ENCODE results near the gene MICAL3.

The MICAL3 gene

GRCh38 chr22:17913801-17914347 lies 110.5 kb downstream of the MICAL3 start:
- no peak for DNase-seq (ENCODE audit: low read depth in 2 of 2)

- DNase-seq (ENCODE audit: low read depth in 2 of 2), result no peak
These were observed 111.2 kb downstream of the MICAL3 start for GRCh38 chr22:17912945-17913721.

- no peak for DNase-seq (ENCODE audit: low read depth in 2 of 2)
These were observed 112.5 kb downstream of the MICAL3 start for GRCh38 chr22:17911887-17912286.

GRCh38 chr22:17911312-17911705 lies 113.1 kb downstream of the MICAL3 start:
- no peak for DNase-seq (ENCODE audit: low read depth in 2 of 2)

DNA sequence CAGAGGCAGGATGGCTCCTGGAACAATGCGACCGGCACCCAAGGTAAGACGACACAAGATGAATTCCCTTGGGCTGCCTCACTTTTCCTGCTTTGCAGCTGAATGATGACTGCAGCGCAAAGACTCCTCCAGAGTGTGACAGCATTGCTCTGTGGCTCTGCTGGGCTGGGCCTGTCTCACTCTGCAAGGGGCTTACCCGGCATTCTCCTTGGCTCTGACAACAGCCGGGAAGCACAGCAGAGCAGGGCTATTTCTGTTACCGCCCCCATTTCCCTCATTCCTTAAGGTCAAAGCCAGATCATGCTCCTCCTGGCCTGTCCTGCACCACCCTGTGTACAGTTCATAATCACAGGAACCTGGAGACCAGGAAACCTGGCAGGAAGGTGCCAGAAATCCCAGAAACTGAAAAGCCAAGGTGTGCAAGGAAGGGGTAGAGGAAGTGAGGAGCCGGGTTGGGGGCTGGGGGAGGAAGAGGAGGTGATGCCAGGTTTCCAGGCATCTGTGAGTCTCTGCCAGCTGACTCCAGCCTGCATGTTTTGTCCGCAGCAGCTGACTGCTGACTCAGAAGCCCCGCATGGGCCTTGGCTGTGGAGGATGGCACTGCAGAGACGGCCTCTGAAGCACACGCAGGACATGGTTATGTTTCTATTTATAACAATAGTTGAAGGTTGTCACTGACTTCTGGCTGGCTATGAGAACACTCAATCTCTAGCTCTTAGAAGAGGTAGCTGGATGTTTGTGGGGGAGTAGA lies 113.6 kb downstream of the MICAL3 start:
- DNase-seq (ENCODE audit: low read depth in 2 of 2), result no peak

DNA sequence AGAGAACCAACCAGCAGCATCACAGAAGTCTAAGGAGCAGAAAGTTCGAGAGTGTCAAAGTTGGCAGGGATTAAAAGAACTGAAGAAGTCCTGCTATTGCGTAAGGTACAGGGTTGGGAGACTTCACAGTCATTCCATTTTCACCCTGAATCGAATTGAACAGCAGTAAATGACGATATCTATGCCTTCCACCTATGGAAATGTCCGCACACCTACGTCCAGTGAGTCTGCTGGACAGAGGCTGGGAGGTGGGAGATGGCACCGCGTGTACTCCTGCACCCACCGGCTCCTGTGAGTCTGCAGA lies 116.7 kb downstream of the MICAL3 start:
- DNase-seq (ENCODE audit: low read depth in 2 of 2), result no peak

DNA sequence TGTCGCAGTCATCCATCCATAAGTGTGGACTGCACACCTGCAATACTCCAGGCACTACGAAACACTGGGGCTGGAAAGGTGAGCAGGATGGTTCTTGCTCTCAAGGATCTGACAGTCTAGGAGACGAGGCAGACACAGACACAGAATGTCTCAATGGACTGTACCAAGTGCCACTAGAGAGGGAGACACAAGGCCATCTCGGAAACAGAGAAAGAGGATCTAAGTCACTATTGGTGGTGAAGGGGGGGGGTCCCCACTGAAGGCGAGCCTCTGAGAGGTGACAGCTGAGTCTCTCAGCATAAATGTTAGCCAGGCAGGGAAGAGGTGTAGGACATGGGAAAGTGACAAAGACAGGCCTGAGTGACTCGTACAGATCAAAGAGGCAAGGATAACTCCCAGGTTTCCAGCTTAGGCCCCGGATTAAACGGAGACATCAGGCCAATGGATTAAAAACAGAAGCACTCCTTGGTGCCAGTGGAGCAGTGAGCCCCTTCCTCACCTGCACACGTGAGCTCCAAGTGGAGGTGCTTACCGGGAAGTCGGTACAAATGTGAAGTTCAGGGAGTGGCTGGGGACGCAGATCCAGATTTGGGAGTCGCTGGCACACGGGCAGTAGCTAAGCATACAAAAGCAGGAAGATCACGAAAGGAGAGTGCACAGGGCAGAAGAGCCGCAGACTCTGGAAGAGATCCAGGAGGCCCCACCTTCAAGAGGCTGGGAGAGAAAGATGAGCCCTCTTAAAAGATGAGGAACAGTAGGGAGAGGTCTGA lies 117.2 kb downstream of the MICAL3 start:
- DNase-seq (ENCODE audit: low read depth in 2 of 2), result no peak

DNA sequence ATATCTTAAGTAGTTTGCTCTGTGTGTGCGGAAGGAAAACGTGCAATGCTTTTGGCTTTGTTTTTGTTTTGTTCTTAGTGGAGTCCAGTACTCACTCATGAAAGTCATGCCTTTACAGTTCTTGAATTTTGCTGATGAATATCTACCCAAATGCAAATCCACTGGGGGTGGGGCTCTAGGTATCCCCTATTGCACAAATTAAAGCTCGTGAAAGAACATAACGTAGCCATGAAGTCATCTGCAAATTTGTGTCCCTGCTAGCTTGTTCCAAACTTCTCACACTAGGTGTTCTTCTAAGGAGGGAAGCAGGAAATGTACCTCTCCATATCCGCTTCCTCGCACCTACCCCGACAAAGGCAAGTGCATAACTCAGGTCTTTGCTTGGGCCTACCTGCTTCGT lies 118.9 kb downstream of the MICAL3 start:
- no peak for DNase-seq (ENCODE audit: low read depth in 2 of 2)

GRCh38 chr22:17903564-17904295 lies 120.6 kb downstream of the MICAL3 start:
- no peak for DNase-seq (ENCODE audit: low read depth in 2 of 2)

DNA sequence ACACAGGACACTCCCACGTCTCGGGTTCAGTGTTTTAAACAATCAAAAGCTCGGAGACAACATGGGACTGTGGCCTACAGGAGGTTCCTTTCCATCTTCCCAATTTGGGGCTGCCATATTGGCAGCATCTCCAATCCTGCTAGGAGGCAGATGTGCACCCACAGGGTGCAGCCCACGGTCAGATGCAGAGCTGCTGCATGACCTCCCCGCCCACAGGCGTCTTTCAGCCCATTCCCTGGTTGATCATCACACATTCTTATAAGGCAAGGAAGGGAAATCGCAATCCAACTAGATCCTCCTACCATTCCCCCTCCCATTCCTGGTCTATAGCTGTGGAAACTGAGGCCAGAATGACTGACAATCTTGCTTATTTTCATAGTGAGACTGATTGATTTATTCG lies 121.4 kb downstream of the MICAL3 start:
- DNase-seq (ENCODE audit: low read depth in 2 of 2), result no peak

- DNase-seq (ENCODE audit: low read depth in 2 of 2), result no peak
These were observed 126.0 kb downstream of the MICAL3 start for GRCh38 chr22:17898375-17898774.

DNA sequence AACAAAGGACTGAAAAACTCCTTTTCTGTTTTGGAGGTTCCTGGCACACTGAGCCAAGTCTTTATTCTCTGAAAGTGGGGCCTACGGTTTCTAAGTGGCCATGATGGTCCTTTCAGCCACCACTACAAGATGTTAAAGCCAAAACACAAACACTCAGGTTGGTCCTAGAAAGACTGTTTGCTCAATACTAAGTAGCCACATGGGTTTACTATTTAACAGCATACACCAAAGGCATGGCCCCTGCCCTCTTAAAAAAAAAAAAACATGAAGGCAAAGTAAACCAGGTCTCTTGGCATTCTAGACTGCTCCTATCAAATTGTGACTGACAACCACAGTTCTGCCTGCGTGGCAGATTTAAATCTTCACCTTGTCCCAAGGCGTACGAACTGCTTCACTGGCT lies 126.5 kb downstream of the MICAL3 start:
- DNase-seq (ENCODE audit: low read depth in 2 of 2), result no peak

- DNase-seq (ENCODE audit: low read depth in 2 of 2), result no peak
These were observed 126.9 kb downstream of the MICAL3 start for GRCh38 chr22:17897426-17897825.

DNA sequence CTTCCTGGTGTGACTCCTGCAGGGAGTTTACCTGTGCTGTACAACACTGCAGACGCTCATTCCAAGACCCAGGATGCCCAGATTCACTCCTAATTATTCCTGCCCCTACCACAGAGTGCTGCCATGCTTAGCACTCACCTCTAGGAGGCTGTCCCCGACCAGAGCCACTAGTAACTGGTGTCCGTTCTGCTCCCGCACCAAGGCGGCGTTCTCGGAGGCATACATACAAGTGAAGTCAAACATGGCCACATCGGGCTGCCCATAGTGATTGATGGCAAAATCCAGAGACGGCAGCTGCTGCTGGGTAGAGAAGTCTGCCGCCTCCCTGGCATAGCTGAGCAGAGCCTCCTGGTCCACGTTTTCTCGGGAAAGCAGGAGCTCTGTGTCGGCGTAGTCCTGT lies 127.8 kb downstream of the MICAL3 start:
- DNase-seq (ENCODE audit: low read depth in 2 of 2), result no peak

GRCh38 chr22:17893900-17894535 lies 130.3 kb downstream of the MICAL3 start:
- no peak for DNase-seq (ENCODE audit: low read depth in 2 of 2)

DNA sequence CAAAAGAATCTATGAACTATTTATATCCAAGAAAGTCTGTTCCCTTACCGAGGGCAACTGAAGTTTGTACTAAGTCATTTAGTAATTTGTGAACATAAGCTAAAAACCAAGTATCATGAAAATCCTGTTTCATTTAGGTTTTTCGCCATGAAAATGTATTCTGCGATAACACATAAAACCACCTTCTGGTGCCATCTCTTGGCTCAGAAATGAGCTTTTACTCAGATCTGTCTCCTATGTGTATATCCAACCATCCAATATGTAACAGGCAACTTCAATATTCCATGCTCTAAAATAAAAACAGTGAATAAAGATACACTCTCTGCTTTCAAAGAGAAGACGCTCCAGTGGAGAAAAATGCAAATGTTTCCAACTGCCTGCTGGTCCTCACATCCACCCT lies 132.0 kb downstream of the MICAL3 start:
- DNase-seq (ENCODE audit: low read depth in 2 of 2), result no peak

GRCh38 chr22:17891481-17892167 lies 132.7 kb downstream of the MICAL3 start:
- no peak for DNase-seq (ENCODE audit: low read depth in 2 of 2)

DNA sequence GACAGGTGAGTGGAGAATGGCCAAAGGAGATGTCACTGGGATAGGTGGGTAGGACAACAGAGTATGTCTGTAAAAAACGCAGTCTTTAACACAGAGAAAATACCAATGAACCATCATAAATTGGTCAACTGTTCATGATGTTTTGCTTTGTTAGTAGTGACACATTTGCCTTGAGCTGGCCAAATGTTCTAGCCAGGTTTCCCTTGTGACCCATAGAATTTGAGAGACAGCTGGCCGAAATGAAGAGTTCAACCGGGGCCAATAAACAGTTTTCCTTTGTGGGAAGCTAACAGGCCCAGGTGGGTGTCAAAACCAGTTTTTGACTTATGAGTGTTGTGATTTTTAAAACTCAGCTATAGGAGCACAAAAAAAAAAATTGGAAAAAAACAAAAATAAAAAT lies 133.5 kb downstream of the MICAL3 start:
- no peak for DNase-seq (ENCODE audit: low read depth in 2 of 2)

DNA sequence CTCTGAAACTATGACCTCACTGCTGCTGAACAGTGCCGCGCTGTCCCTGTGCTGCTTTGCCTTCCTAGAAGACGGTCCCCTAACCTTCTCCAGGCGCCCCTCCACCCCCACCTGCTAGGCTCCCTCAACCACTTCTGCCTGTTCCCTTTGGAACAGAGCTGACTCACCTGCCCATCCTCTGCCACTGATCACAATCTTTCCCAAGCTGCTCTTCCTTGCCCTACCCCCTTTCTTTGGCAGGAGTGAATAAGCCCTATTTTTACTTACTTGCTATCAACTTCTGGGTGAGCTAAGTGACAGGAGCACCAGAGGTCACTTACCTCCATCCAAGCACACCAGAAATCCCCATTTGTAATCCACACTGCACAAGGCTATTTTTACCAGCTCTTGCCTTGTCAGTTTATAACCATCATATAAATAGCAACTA lies 134.1 kb downstream of the MICAL3 start:
- DNase-seq (ENCODE audit: low read depth in 2 of 2), result no peak

GRCh38 chr22:17888855-17889254 lies 135.5 kb downstream of the MICAL3 start:
- no peak for DNase-seq (ENCODE audit: low read depth in 2 of 2)

DNA sequence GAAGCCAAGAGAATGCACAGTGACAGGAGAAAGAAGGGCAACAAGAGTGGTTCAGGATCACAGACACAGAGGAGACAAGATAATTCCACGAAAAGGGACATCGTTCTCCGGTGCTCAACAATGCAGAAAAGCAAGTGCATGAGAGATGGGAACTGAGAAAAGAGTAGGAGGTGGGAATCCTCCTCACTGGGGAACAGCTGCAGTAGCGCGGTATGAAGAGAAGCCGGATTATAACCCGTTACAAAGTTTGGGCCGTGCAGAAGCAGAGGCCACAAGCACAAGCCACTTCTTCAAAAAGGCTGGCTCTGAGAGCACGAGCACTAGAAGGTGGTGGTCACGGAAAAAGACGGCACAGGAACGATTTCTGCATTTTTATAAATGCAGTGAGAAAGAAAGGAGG lies 135.9 kb downstream of the MICAL3 start:
- no peak for DNase-seq (ENCODE audit: low read depth in 2 of 2)

Data from stimulated activated CD4-positive, alpha-beta T cell treated with anti-CD3 and anti-CD28 coated beads, Interleukin-1b, Interleukin-23, amount 100 ng/mL, for 1 hour (primary cell).